Parathyroid adenoma (tissue), 2 donors: Measurements from ENCODE around the gene CNTNAP2.

Experiments
- H2AFZ ChIP-seq: fragments of 300-600 bp; sonication (generic); one replicate; pipeline ENCODE4 v1.7.0; 2017; ENCODE audit warnings: antibody characterized with exemption, mild to moderate bottlenecking
- H3K27ac ChIP-seq: fragments of 300-600 bp; sonication (generic); one replicate; pipeline ENCODE4 v1.7.0; 2017
- H3K27me3 ChIP-seq: fragments of 300-600 bp; sonication (generic); one replicate; pipeline ENCODE4 v1.7.0; 2017; ENCODE audit warnings: low read length; ENCODE audit not compliant: control insufficient read depth, insufficient read depth
- H3K36me3 ChIP-seq: fragments of 300-600 bp; sonication (generic); one replicate; pipeline ENCODE4 v1.7.0; 2017; ENCODE audit warnings: low read length; ENCODE audit not compliant: control insufficient read depth, insufficient read depth
- H3K4me1 ChIP-seq: fragments of 300-600 bp; sonication (generic); one replicate; pipeline ENCODE4 v1.7.0; 2017; ENCODE audit warnings: control low read depth
- H3K4me2 ChIP-seq: fragments of 300-600 bp; sonication (generic); one replicate; pipeline ENCODE4 v1.7.0; 2017; ENCODE audit warnings: low read length
- H3K4me3 ChIP-seq: fragments of 300-600 bp; sonication (generic); one replicate; pipeline ENCODE4 v1.7.0; 2017; ENCODE audit warnings: low read depth, low read length
- H3K79me2 ChIP-seq: fragments of 300-600 bp; sonication (generic); one replicate; pipeline ENCODE4 v1.7.0; 2017; ENCODE audit warnings: control low read depth
- H3K9ac ChIP-seq: fragments of 300-600 bp; sonication (generic); one replicate; pipeline ENCODE4 v1.7.0; 2017; ENCODE audit warnings: mild to moderate bottlenecking
- H3K9me3 ChIP-seq: fragments of 300-600 bp; sonication (generic); one replicate; pipeline ENCODE4 v1.7.0; 2017; ENCODE audit warnings: low read length; ENCODE audit not compliant: control insufficient read depth
- CTCF ChIP-seq: fragments of 300-600 bp; sonication (generic); IDR thresholded peaks from one replicate; pipeline ENCODE4 v1.7.0; 2017; ENCODE audit warnings: antibody characterized with exemption, mild to moderate bottlenecking
- donor health status: primary hyperparathyroidism.

CNTNAP2 gene

GRCh38 chr7:148433521-148434180 is 2317.1 kb downstream of the CNTNAP2 start:
- Histone ChIP-seq H3K27me3 (no peaks in the 10 kb centered on the region), H3K4me2 (no peak overlapping the region), H3K9ac (no peak overlapping the region), H3K9me3 (no peaks in the 10 kb centered on the region), H2AFZ (no peak overlapping the region), H3K4me3 (no peak overlapping the region), H3K27ac (no peak overlapping the region), H3K36me3 (no peaks in the 10 kb centered on the region), H3K79me2 (no peaks in the 10 kb centered on the region), H3K4me1 (no peaks in the 10 kb centered on the region)
- TF ChIP-seq CTCF: no peak

- H3K9ac ChIP-seq: no peak overlapping the region
- no peak overlapping the region for H3K4me3 ChIP-seq
- H3K4me2 ChIP-seq: no peak overlapping the region
- no peaks in the 10 kb centered on the region for H3K36me3 ChIP-seq
- H2AFZ ChIP-seq: no peak overlapping the region
- no peak overlapping the region for H3K27ac ChIP-seq
- no peaks in the 10 kb centered on the region for H3K27me3 ChIP-seq
- TF ChIP-seq CTCF: no peak
- H3K4me1 ChIP-seq: no peaks in the 10 kb centered on the region
- H3K9me3 ChIP-seq: no peaks in the 10 kb centered on the region
- H3K79me2 ChIP-seq: no peaks in the 10 kb centered on the region
Observed at GRCh38 chr7:148434181-148434757, 2317.7 kb downstream of the CNTNAP2 start.

- Histone ChIP-seq H3K79me2 (no peaks in the 10 kb centered on the region), H3K4me1 (no peaks in the 10 kb centered on the region), H3K4me3 (no peak overlapping the region), H3K4me2 (no peak overlapping the region), H2AFZ (no peak overlapping the region), H3K27me3 (no peaks in the 10 kb centered on the region), H3K36me3 (no peaks in the 10 kb centered on the region), H3K9me3 (no peaks in the 10 kb centered on the region), H3K27ac (no peak overlapping the region), H3K9ac (no peak overlapping the region)
- TF ChIP-seq CTCF: no peak
Observed at GRCh38 chr7:148434887-148435286, 2318.3 kb downstream of the CNTNAP2 start.

- no peak overlapping the region for H3K27ac ChIP-seq
- H3K79me2 ChIP-seq: no peaks in the 10 kb centered on the region
Observed at GRCh38 chr7:148435715-148436114, 2319.1 kb downstream of the CNTNAP2 start.

More at GRCh38 chr7:148435715-148436114, 2319.1 kb downstream of the CNTNAP2 start:
- H2AFZ ChIP-seq: no peak overlapping the region
- H3K4me1 ChIP-seq: no peaks in the 10 kb centered on the region
- H3K9me3 ChIP-seq: no peaks in the 10 kb centered on the region
- no peak overlapping the region for H3K9ac ChIP-seq
- no peak overlapping the region for H3K4me2 ChIP-seq
- H3K4me3 ChIP-seq: no peak overlapping the region
- no peaks in the 10 kb centered on the region for H3K36me3 ChIP-seq
- no peak for TF ChIP-seq CTCF
- no peaks in the 10 kb centered on the region for H3K27me3 ChIP-seq
